ENCODE data around the gene MT3.

GRCh38 chr16:56606071-56606475 lies 16.7 kb downstream of the MT3 start:
- TF ChIP-seq SUZ12 (IDR thresholded peaks at IDR 0.05; ENCODE audit: extremely low read depth, insufficient read depth, insufficient read length) (no peak), ZNF274 (IDR thresholded peaks at IDR 0.05; ENCODE audit: low read depth, low read length) (no peak)

All from NT2/D1 (cell line).